Measurements from ENCODE around the gene ERC2.
"Not testable (repeated sequence)": the region's sequence is repeated elsewhere in the genome, so short reads cannot be mapped to it uniquely, and the experiment has no call there.

ERC2 gene

DNA sequence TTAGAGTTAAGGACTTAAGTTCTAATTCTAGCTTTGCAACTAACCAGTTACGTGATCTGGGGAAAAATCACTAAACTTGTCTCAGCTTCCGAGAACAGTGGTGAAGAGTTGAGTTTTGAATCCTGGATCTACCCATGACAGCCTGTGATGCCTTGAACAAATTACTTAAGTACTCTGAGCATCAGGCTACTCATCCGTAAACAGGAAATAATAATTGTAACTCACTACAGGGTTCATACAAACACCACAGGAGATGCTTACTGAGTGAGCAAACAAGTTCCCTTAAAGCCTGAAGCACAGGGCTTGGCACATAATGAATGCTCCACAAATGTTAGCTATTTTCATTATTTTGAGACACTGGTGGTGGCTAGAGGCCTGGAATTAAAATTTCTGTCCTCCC, 158.8 kb downstream of the ERC2 start:
- no peak for DNase-seq (ENCODE audit: low read depth)

DNA sequence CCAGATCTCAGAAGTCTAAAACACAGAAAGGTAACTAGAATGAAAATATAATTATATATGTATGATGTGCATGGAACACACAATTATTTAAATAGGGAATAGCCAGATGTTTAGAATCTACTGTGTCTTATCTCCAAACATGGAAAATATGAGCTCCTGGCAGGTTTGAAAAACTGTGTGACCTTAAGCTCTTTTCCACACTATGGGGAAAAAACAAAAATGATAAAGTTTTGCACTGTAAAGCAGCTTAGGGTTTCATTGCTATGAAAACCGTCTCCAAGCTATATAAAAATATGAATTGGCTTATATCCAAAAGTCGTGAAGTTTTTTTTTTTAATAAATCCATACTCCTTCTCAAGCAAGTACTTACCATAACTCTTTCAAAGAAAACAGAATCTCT, 159.8 kb downstream of the ERC2 start:
- no peak for DNase-seq (ENCODE audit: low read depth)

DNA sequence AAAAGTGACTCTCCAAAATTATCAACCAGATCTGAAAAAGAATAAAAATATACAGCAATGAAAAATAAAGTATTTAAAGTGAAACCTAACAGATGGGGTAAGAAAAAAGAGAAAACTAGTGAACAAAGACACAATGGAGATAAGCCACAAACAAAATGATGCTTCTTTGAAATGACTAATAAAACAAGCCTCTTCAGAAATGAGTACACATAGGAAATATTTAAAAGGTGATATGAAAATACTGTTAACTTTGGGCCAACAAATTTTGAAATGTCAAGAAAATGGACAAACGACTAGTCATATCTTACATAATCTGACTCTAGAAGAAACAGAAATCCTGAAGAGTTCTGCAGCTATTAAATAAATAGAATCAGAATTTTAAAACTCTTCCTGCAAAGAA, 164.2 kb downstream of the ERC2 start:
- no peak for DNase-seq (ENCODE audit: low read depth)

DNA sequence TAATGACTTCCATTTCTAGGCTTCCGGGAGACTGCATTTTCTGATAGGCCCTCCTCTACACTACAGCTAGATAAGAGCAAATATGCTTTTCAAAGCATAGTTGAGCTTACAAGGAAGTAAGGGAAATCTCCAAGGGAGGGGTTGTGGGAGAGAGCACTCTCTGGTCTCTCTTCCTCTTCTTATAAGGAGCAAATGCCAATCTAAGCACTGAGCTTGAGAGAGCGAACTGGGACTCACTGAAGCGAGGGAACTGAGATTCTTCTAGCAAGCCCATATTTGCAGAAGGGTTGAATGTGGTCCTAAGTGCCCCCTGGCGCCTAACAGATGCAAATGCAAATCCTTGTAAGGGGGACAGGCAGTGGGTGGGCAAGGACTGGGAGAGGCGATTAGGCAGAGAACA, 164.8 kb downstream of the ERC2 start:
- no peak for DNase-seq (ENCODE audit: low read depth)

DNA sequence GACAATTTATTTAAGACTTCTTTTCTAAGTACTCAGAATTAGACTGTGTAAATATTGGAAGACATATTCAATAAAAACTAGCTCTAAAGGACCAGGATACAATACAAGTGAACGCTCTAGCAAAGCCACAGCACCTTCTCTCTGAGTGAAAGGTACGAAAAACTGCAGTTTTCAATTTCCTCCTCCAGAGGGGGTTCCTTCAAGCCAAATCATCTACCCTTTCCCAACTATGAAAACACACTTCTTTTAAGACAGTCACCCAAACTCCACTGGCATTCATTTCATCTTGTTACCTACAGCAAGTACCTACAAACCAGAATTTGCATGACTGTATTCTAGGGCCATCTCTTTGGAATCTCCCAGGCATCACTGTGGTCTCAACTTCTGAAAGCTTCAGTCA, 165.8 kb downstream of the ERC2 start:
- DNase-seq (ENCODE audit: low read depth): no peak

DNA sequence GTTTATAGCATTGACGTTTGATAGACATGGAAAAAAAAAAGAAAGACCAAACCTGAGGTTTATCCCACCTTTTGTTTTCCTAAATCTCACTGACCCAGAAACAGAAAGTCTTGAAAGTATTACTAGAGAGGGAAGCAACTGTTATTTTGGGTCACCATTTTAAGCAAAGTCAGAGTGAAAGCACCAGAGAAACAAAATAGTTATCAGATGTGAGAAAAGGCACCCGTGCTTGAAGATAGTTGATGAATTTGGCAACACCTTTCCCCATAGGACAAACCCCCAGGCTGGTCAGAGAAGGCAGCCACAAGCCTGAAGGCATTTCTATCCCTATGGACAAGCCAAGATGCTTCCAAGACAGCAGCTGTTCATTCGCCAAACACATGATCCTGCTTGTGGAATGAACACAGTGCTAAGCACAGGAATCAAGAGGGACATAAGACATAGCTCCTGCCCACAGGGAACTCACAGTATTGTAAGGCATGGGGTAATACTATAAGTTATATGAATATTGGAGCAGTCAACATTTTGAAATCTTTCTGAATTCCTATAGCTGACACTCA, 170.9 kb downstream of the ERC2 start:
- DNase-seq (ENCODE audit: low read depth): no peak

DNA sequence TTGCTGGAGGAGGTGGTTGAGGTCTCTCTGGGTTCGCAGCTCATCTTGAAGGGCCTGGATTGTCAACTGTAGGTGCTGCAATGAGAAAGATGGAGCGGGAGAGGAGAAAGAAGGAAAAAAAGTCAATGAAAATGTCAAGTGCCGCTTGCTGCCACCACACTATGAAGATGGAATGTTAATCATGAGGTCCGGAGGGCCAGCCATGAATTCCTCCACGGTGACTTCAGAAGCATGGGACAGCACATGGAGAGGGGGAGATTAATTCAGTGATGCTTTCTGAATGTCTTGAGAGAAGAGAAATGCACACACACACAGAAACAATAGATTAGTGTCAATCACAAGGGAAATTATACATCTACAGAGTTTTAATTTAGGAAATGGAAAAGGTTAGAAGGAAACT, 171.9 kb downstream of the ERC2 start:
- no peak for DNase-seq (ENCODE audit: low read depth)

DNA sequence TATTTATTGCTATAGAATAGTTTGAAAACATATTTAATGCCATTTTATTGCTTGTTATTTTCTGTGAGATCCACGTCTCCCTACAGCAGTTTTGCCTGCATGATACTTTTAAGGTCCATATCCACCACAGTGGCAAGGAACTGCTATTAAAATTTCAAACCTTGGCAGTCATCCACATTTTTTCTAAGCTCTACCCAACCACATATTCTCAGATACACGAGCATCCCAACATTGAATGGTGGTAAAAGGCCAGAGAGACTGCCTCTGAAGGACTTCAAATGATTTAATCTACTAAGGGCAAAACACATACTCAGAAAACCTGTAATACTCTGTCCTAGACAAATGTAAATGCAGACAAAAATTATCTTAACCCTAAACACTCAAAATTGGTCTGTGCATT, 173.1 kb downstream of the ERC2 start:
- DNase-seq (ENCODE audit: low read depth): no peak

DNA sequence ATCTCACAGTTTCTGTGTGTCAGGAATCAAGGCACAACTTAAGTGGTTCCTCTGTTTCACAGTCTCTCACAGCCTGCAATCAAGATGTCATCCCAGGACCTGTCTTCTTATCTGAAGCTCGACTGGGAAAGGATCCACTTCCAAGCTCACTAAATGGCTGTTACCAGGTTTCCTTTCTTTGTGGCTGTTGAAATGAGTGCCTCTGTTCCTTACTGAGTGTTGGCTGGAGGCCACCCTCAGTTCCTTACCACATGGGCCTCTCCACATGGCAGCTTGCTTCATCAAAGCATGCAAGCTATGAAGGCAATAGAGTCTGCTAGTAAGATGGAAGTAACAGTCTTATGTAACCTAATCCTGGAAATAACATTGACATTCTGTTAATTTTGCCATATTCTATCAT, 174.0 kb downstream of the ERC2 start:
- no peak for DNase-seq (ENCODE audit: low read depth)

DNA sequence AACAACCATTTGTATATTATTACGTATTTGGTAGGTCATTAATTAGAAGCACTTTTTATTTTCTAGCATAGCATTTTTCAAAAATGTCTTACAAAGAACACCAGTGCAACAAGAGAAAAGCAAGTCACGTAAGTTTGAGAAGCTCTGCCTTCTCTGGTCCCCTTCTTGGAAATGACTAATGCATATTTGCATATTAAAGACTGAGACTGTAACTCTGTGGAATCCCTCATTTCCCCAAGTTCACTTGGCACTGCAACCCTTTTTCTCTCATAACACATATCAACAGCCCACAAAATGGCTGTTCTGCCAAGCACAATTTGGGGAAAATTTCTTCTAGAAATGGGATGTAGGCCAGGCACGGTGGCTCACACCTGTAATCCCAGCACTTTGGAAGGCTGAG, 176.3 kb downstream of the ERC2 start:
- DNase-seq (ENCODE audit: low read depth): no peak

DNA sequence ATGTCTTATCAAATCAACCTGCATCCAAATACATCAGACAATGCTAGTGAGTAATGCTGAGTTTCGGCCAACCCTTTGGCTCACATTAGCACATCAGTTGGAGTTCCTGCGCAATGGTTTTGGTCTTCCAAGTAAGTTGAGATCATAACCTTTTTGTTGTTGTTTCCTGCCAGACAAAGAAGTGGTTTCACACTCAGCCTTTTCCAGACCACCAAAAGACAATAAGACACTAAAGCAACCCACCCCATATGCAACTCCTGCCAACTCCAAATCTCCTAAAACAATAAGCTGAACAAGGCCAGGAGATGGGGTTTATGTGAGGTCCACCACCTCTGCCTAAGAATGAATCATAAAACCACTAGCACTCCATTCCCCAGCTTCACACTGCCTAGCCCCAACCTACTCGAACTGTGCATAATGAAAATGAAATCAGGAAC, 177.0 kb downstream of the ERC2 start:
- DNase-seq (ENCODE audit: low read depth): no peak

DNA sequence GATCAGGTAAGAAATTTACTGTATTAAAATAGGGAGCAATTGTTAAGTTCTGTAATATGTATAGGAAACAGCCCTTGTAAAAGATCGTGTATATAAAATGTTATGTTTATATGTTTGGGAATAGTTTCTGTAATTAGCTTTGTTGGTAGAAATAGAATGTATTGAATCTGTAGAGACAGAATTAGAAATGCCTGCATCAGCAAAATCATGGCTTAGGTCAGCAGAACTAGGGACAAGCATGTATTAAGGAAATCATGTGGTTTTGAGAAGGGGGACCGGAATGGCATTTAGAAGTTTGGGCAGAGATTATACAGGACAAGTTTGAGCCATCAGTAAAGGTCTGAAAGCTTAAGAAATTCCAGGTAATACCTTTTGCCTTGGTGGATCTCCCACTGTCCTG, 177.9 kb downstream of the ERC2 start:
- DNase-seq (ENCODE audit: low read depth): no peak

DNA sequence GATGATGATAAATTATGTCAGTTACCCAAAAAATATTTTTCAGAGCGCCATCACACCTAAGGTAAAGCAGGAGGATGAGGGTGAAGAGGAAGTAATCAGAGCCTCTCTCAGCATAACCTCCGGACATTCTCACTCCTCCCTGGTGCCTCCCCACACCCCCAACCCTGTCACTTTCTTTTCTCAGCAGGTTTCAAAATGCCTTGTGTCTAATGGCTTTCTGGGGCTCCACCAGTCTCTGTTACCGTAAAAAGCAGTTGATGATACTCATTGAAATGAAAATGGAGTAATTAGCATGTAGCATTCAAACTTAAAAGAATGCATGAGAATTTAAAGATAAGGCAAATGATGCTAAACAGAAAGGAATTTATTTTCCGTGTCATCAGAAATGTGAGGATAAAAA, 180.0 kb downstream of the ERC2 start:
- no peak for DNase-seq (ENCODE audit: low read depth)

DNA sequence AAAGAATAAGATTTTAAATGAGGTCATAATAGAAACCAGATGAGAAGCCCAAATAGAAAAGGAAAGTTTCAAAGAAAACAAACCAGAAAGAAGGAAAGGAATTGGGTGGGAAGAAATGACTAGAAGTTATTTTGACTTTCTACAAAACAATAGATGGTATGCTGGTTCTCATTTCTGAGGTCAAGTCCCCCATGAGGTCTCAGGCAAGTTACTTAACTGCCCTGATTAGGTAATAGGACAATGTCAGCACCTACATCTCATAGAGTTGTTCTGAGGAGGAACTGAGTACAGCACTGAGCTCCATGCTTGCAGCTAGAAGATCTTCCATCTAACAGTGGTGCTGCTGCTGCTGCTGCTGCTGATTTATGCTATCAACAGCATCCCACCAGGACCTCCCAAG, 185.9 kb downstream of the ERC2 start:
- no peak for DNase-seq (ENCODE audit: low read depth)

DNA sequence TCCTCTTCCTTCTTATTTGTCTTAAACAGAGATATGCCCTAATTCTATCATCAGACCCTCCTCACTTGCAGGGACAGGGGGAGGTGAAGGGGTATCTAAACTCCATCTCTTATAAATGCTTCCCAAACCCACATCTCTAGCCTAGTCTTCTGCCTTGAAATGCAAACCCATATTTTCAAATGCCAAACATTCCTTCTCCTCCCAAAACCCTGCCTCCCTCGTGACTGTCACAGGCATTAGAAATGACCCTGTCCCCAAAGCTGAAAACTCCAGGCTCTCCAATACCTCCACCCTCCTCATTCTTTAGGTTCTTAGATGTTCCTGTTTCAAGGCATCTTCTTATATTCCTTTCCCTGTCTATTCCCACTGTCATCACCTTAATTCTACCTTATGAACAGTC, 191.0 kb downstream of the ERC2 start:
- DNase-seq (ENCODE audit: low read depth): no peak

DNA sequence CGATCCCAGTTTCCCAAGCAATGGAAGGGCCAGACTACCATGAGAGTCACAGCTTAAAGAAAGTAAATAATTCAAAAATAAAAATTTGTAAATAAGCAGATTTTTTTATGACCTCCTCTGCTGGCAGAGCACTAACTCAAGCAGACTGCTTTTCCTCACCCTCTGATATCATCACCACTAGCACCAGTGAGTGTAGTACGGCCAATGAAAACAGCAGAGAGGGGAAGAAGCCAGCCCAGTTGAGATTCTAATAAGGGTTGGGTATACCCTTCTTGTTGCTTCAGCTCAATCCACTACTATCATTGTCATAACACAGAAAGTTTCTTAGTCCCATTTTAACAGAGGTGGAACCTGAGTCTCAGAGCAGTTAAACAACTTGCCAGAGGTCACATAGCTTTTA, 193.1 kb downstream of the ERC2 start:
- DNase-seq (ENCODE audit: low read depth): no peak

DNA sequence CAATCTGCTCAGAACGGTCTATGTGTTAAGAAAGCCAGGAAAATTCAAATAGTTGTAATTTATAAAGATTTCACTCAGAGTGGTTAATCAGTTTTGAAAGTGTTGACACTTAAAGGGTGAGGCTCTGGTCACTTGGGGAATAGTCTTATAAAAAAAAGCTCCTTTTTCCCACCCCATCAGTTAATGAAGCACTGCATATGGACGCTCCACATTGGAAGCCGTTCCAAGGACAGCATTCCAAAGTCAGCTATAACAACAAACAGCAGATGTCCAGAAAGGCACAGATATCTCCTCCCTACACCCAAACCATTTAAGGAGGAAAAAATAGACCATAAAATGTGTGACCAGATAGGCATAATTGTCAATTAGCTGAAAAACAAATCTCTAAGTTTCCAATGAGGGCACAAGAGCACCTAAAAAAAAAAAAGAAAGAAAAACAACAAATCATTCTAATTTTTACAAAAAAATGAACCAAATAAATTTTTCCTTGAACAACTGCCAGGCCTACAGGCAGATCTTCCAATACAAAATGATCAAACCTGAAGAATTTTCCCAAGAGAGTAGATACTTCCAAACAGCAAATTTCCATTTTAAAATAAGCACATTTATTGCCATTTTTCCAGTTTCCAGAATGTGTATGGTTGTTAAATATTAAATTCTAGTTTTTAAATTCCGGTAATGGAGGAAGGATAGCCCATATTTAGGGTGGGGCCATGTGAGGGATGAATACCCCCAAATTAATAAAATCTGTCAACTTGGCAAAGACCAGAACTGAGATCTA, 198.3 kb downstream of the ERC2 start:
- no peak for DNase-seq (ENCODE audit: low read depth)

DNA sequence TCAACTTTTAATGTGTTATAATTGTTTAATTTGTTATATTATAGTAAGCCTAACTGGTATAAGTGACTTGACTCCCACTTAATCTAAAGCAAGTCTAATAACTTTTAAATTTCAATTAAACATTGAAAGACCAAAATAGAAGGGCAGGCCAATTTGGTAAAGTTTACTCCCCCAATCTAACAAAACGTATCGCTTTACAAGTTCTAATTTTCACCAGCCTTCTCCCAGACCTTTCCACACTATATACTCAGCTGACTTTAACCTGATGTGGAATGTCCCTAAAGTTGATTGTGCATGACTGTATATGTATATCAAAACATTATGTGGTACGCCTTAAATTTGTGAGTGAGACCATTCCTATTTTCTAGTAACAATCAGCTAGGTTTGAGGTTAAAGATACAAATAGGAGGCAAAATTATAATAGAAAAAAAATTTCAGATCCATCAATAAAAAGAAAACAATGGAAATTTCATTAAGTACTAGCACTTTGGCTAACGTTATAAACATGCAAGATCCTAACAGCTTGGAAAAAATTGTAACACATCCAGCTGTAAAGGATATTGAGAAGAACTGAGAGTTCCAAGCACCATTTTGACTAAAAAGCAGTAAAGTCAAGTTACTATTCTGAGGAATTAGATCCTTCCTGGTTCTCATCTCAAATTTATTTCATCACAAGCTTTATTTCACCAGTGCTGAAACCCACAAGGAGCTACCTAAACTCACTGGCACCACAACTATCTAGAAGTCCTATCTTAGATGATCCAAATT, 199.5 kb downstream of the ERC2 start:
- DNase-seq (ENCODE audit: low read depth): no peak

DNA sequence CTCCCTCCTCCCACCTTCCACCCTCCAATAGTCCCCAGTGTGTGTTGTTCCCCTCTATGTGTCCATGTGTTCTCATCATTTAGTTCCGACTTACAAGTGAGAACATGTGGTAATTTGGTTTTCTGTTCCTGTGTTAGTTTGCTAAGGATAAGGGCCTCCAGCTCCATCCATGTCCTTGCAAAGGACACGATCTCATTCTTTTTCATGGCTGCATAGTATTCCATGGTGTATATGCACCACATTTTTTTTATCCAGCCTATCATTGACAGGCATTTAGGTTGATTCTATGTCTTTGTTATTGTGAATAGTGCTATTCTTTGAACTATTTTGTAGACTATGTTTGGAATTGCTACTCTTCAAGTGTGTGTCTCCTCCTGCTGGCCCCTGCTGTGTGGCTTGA, 206.4 kb downstream of the ERC2 start:
- not testable (repeated sequence) for DNase-seq (ENCODE audit: low read depth)

DNA sequence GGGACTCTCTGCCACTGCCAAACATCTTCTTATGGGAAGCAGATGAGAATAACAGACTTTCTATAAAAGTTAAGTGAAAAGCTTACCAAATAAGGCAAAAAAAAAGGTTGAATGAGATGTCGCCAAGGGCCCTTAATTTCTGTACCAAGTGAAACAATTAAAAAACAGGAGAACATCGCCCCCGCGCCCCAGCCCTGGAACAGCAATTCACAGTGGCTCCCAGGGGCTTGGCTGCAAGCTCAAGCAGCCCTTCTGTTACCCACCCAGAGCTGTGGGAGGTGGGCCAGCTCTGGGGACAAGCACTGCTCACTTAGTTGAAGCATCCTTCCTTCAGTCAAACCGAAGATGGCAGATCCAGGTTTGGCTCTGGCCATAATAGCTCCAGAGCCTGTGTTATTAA, 208.0 kb downstream of the ERC2 start:
- DNase-seq (ENCODE audit: low read depth): no peak

DNA sequence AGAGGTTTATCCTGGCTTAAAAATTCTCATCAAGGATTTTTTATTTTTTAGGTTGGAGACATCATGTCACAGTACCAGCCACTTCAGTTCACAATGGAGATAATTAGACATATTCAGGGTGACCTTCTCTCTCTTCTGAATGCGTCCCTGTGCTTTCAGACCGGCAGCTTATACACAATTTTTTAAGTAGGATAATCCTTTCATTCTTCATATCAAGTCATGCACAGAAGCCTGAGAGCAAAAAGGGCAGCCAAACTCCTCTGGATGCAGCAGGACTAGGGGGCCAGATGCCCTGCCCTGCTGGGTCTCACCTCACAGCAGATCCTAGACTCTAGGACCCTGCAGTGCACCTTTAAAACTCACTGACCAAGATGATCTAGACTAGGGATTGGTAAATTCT, 210.4 kb downstream of the ERC2 start:
- DNase-seq (ENCODE audit: low read depth): no peak

DNA sequence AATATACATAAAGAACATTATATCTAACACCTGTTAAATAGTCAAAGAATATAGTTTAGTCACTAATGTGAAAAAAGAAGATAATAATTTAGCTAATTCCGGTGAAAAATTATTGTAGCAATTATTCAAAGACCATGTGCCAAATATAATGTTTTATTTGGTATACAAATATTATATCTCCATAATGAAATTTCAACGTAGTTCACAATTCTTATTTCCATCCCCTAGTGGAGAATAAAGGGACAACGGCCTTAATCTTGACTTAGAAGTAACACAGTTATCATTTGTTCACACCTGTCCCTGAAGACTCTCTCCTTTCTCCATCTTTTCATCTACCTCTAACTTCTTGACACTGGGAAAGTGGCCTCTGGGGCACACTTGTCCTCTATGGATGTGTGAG, 213.4 kb downstream of the ERC2 start:
- DNase-seq (ENCODE audit: low read depth): no peak

DNA sequence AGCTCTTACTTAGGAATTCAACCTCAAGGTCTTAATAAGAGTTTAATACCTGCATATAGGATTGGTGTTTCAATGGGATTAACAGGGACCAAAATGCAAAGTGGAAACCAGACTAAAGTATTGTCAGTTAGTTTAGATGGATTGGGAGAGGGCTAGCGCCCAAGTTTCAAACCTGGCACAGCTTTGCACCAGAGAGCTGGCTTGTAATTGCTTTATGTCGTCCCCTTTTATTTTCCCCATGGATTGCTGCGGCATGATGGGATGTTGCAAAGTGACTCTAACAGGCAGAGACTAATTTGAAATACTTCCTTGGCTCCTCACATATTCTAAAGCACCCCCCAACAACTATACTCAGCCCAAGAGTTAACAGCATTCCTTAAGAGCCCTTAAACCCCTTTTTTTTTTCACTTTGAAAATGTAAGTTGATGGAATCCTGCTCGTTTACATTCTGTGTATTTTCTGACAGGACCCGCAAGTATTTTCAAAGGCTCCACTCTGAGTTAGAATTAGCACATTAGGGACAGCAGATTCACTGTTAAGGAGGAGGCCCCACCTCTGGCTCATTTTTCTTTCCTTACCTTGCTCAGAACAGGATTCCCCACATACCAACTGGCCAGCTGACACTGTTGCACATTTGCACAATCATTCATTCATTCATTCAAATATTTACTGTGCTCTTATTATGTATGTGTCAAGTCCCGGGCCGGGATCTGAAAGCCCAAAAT, 214.2 kb downstream of the ERC2 start:
- DNase-seq (ENCODE audit: low read depth): no peak

All from T-helper 22 cell (primary cell).